Panc1 (cell line): Measurements from ENCODE around the gene AVEN. TPM values are rescaled to one million over a fixed set of nuclear protein-coding genes. Genes with fewer than 3 reads are reported as not detected.

Source experiments
- ATAC-seq: fragments of 200-7000 bp; cut with Tn5 transposase; 2 replicates; pipeline ENCODE4 v1.9.1; 2020; ENCODE audit warnings: mild to moderate bottlenecking, moderate library complexity
- BruUV-seq: library from RNA; stranded (reverse); fragments of 400-500 nt; replicated peaks from 2 replicates; lab custom pipeline; 2021; lab: Mats Ljungman, UMichigan
- CTCF ChIA-PET: fragments of 300-600 bp; sonication (Branson Sonifier 250); formaldehyde crosslinking; loops from one replicate; lab custom pipeline; 2022; ENCODE audit warnings: antibody characterized with exemption; lab: Charles Lee
- POLR2A ChIA-PET: fragments of 300-600 bp; sonication (Branson Sonifier 250); formaldehyde crosslinking; loops from one replicate; lab custom pipeline; 2022; ENCODE audit warnings: antibody characterized with exemption; lab: Charles Lee
- DNase-seq: peaks from one replicate; pipeline ENCODE4 v3.0.0-alpha.2; 2010; ENCODE audit warnings: low read depth, low spot score
- H3K27ac ChIP-seq: 2 replicates; pipeline ENCODE4 v1.5.1; 2011; ENCODE audit warnings: mild to moderate bottlenecking, low read length, inconsistent platforms
- H3K27me3 ChIP-seq: fragments of 200-500 bp; sonication (Bioruptor generic); 2 replicates; pipeline ENCODE4 v1.6.0; 2014; ENCODE audit warnings: low read length, inconsistent platforms; ENCODE audit not compliant: control insufficient read depth, insufficient read depth
- H3K36me3 ChIP-seq: fragments of 200-500 bp; sonication (Bioruptor generic); 2 replicates; pipeline ENCODE4 v1.5.1; 2014; ENCODE audit warnings: inconsistent platforms, mild to moderate bottlenecking, low read length, moderate library complexity; ENCODE audit not compliant: control insufficient read depth, insufficient read depth
- H3K4me1 ChIP-seq: 2 replicates; pipeline ENCODE4 v1.5.1; 2011; ENCODE audit warnings: inconsistent platforms, mild to moderate bottlenecking, low read length, moderate library complexity; ENCODE audit not compliant: control insufficient read depth, insufficient read depth
- H3K4me3 ChIP-seq, 2 experiments: 2 replicates each; pipeline ENCODE4 v1.5.1; 2011 to 2012; ENCODE audit warnings: low read depth in 2 of 2, low read length in 2 of 2, mild to moderate bottlenecking in 2 of 2, inconsistent platforms in 1 of 2, moderate library complexity in 1 of 2
- H3K9me3 ChIP-seq: fragments of 200-500 bp; sonication (Bioruptor generic); 2 replicates; pipeline ENCODE4 v1.5.1; 2014; ENCODE audit warnings: low read depth, mild to moderate bottlenecking, inconsistent platforms, low read length, moderate library complexity; ENCODE audit not compliant: control insufficient read depth, insufficient read depth
- POLR2AphosphoS5 ChIP-seq: IDR thresholded peaks from 2 replicates; pipeline ENCODE4 v1.6.1; 2012; ENCODE audit warnings: mild to moderate bottlenecking, low read depth, low read length, moderate library complexity
- REST ChIP-seq, 2 experiments: IDR thresholded peaks; 2 replicates each; pipeline ENCODE4 v1.6.1; 2011 to 2012; ENCODE audit warnings: low read depth in 2 of 2, control low read depth in 1 of 2, low read length in 1 of 2, mild to moderate bottlenecking in 1 of 2, moderate library complexity in 1 of 2; ENCODE audit not compliant: insufficient read depth in 1 of 2
- SIN3A ChIP-seq: IDR thresholded peaks from 2 replicates; pipeline ENCODE4 v1.6.1; 2012; ENCODE audit warnings: low read depth, mild to moderate bottlenecking, low read length, moderate library complexity, borderline replicate concordance; ENCODE audit not compliant: insufficient read depth
- TCF7L2 ChIP-seq: IDR thresholded peaks from 2 replicates; pipeline ENCODE4 v1.6.1; 2011; ENCODE audit warnings: mild to moderate bottlenecking, low read depth, low read length, inconsistent platforms
- in situ Hi-C: cut with HindIII; loops from 2 replicates; pipeline ENCODE4 v1.10.0; 2016; ENCODE audit warnings: low sequenced_read_pairs, low pct_unique_long_range_greater_than_20kb
- intact Hi-C: fragments of 100-400 bp; cut with micrococcal nuclease; formaldehyde crosslinking; loops from one replicate; pipeline ENCODE4 v1.10.0; 2022; ENCODE audit not compliant: unreplicated experiment
- total RNA-seq: library from RNA; stranded (reverse); gene quantifications from one replicate; pipeline ENCODE4 v1.2.1, GENCODE V29; 2021; ENCODE audit not compliant: unreplicated experiment
- TF ChIP-seq, protein P1 (sequence below): fragments of 450-650 bp; IDR thresholded peaks from 2 replicates; pipeline ENCODE4 v1.5.1; 2017; ENCODE audit warnings: mild to moderate bottlenecking

Gene AVEN
- total RNA-seq, 1 experiment from 2014 or later: 18.4 TPM

DNA sequence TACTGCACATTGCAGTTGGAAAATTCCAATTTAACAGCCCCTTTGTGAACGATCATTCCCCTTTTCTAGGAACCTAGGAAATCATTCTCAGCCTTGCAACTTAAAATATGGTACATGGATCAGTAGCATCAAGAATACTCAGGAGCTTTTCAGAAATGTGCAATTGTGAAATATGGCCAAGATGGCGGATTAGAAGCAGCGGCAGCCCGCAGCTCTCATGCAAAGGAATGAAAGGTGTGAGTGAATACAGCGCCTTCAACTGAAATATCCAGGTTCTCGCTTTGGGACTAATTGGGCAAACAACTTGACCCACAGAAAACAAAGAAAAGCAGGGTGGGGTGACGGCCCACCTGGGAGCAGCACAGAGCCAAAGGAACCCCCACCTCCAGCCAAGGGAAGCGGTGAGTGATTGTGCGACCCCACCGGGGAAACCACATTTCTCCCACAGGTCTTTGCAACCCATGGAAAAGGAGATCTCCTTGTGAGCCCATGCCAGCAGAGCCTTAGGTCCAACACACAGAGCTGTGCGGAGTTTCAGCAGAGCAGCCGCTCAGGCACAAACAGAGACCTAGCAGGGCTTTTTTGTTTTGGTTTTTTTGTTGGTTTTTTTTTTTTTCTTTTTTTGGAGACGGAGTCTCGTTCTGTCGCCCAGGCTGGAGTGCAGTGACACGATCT lies 7.6 kb upstream of the AVEN start:
- intact Hi-C loops: no loop called here
- in situ Hi-C loops: no loop called here
- TF ChIP-seq POLR2AphosphoS5 (no peak), SIN3A (no peak), REST (IDR thresholded peaks at IDR 0.05; ENCODE audit: insufficient read depth in 1 of 2, low read depth in 2 of 2, low read length in 1 of 2) (no peak), TCF7L2 (no peak)
- TF ChIP-seq, protein P1, sequence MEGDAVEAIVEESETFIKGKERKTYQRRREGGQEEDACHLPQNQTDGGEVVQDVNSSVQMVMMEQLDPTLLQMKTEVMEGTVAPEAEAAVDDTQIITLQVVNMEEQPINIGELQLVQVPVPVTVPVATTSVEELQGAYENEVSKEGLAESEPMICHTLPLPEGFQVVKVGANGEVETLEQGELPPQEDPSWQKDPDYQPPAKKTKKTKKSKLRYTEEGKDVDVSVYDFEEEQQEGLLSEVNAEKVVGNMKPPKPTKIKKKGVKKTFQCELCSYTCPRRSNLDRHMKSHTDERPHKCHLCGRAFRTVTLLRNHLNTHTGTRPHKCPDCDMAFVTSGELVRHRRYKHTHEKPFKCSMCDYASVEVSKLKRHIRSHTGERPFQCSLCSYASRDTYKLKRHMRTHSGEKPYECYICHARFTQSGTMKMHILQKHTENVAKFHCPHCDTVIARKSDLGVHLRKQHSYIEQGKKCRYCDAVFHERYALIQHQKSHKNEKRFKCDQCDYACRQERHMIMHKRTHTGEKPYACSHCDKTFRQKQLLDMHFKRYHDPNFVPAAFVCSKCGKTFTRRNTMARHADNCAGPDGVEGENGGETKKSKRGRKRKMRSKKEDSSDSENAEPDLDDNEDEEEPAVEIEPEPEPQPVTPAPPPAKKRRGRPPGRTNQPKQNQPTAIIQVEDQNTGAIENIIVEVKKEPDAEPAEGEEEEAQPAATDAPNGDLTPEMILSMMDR: no peak
- no peak for ATAC-seq
- H3K36me3 ChIP-seq: no peaks in the 10 kb centered on the region
- no TSS peak for BruUV-seq
- POLR2A ChIA-PET: no interaction called here
- no peaks in the 10 kb centered on the region for H3K27me3 ChIP-seq
- no peak for DNase-seq
- CTCF ChIA-PET: no interaction called here
- no peaks in the 10 kb centered on the region for H3K9me3 ChIP-seq
- no peaks in the 10 kb centered on the region for H3K4me1 ChIP-seq
- no peak overlapping the region for H3K4me3 ChIP-seq
- H3K27ac ChIP-seq: no peak overlapping the region

DNA sequence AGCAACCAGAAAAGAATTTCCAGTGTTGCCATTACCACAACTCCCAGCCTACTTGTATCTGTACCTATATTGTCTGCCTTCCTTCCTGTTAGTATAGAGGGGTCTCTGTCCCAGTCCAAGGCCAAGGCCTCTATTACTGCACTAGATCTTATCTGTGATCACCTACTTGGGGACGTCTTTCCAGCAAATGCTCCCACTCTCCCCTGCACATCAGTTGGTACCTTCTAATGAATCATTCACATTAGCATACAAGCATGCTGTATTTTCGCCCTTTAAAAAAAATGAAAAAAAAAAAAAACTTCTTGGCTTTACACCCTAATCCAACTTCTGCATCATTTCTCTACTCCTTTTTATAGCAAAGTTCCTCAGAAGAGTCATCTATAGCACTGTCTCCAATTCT lies 4.8 kb upstream of the AVEN start:
- TF ChIP-seq POLR2AphosphoS5 (no peak), REST (IDR thresholded peaks at IDR 0.05; ENCODE audit: insufficient read depth in 1 of 2, low read depth in 2 of 2, low read length in 1 of 2) (no peak), SIN3A (no peak), TCF7L2 (no peak)
- TF ChIP-seq, protein P1: no peak
- Histone ChIP-seq H3K4me1 (0 out of 2 replicates have a peak, but pooled peaks cover 3% of the 10 kb centered on the region), H3K27ac (no peak overlapping the region), H3K4me3 (no peak overlapping the region), H3K9me3 (no peaks in the 10 kb centered on the region), H3K27me3 (no peaks in the 10 kb centered on the region), H3K36me3 (no peaks in the 10 kb centered on the region)
- ChIA-PET CTCF (no interaction called here), POLR2A (no interaction called here)
- DNase-seq (no peak), ATAC-seq (no peak)
- no TSS peak for BruUV-seq
- in situ Hi-C loops: no loop called here
- intact Hi-C loops: no loop called here
